ENCODE measurements around the gene CSK.

The CSK gene

GRCh38 chr15:74826364-74826819 lies 44.5 kb downstream of the CSK start, which contains the start of gene CPLX3:
TSS of gene CPLX3 (plus strand) at chr15:74826627. CDS start at chr15:74826704, 77 bp downstream.
- DNase-seq (ENCODE audit: low read depth): peak; percentile 35

GRCh38 chr15:74826921-74827320 lies 45.0 kb downstream of the CSK start:
- no peak for DNase-seq (ENCODE audit: low read depth)

DNA sequence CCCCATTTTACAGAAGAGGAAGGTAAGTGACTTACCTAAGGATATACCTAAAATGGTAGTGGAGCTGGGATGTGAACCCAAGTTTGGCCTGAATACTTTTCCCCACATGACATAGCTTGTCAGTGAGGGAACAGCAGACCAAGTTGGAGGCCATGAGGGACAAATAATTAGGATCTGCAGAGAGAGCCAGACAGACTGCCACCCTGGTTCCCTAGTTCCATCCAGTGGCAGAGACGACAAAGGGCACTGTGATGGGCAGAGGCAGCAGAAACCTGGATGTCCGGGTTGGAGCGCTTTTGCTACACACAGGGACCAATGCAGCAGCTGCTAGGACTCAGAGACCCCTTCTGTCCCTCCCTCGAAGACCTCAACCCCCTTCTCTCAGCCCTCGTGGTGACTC lies 45.7 kb downstream of the CSK start:
- no peak for DNase-seq (ENCODE audit: low read depth)

DNA sequence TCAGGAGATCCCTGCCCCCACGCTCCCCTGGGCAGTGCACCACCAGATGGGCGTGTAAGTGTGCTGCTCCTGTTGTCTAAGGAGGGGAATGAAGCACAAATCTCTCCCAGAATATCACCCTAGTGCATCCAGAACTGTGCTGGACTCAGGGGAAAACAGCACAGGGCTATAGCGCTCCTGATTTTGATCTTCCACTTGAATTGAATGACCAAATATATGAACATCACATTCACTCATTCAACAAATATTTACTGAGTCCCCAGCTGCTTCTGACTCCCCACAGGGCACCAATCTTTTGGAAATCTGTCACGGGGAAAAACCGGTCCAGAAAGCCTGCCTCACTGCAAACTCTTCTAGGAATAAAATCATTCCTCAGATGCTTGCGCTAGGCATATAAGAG lies 47.0 kb downstream of the CSK start:
- DNase-seq (ENCODE audit: low read depth): no peak

DNA sequence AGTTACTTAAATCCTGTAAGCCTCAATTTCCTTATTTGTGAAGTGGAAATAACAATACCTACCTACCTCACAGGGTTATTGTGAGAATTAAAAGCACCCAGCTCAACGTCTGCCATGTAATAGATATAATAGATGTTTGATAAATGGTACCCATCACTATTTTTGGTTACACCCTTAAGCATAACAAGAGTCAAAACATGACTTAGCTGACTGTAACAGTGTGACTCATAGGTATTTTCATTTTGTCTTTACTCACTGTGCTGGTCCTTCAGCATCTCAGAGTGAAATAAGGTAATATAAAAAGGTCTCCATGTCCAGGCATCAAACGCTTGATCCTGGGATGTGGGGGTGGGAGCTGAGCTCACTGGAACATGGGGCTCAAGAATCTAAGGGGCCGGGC lies 47.6 kb downstream of the CSK start:
- DNase-seq (ENCODE audit: low read depth): no peak

DNA sequence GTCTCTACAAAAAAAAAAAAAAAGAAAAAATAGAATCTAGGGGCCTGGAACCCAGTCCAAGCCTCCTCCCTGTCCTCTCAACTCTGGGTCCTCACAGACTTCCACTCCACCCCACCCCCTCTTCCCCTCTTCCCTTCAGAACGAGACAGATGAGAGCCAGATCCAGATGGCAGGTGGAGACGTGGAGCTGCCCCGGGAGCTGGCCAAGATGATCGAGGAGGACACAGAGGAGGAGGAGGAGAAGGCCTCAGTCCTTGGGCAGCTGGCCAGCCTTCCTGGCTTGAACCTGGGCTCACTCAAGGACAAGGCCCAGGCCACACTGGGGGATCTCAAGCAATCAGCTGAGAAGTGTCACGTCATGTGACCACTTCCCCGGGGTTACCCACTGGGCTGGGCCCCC lies 48.1 kb downstream of the CSK start:
- no peak for DNase-seq (ENCODE audit: low read depth)

- DNase-seq (ENCODE audit: low read depth): no peak
Observed at GRCh38 chr15:74830868-74831267, 49.0 kb downstream of the CSK start.

GRCh38 chr15:74831813-74832495 lies 50.1 kb downstream of the CSK start:
- DNase-seq (ENCODE audit: low read depth): no peak

GRCh38 chr15:74832826-74833225 lies 50.9 kb downstream of the CSK start:
- no peak for DNase-seq (ENCODE audit: low read depth)

- no peak for DNase-seq (ENCODE audit: low read depth)
Observed at GRCh38 chr15:74833376-74834107, 51.7 kb downstream of the CSK start.

GRCh38 chr15:74835312-74835823 lies 53.5 kb downstream of the CSK start:
- peak; percentile 42 for DNase-seq (ENCODE audit: low read depth)

- DNase-seq (ENCODE audit: low read depth): no peak
Observed at GRCh38 chr15:74836846-74837245, 55.0 kb downstream of the CSK start.

GRCh38 chr15:74837482-74838136 lies 55.7 kb downstream of the CSK start:
- no peak for DNase-seq (ENCODE audit: low read depth)

GRCh38 chr15:74838137-74838516 lies 56.2 kb downstream of the CSK start:
- no peak for DNase-seq (ENCODE audit: low read depth)

- DNase-seq (ENCODE audit: low read depth): no peak
Observed at GRCh38 chr15:74838746-74839525, 57.1 kb downstream of the CSK start.

GRCh38 chr15:74839526-74840395 lies 57.9 kb downstream of the CSK start:
- no peak for DNase-seq (ENCODE audit: low read depth)

DNA sequence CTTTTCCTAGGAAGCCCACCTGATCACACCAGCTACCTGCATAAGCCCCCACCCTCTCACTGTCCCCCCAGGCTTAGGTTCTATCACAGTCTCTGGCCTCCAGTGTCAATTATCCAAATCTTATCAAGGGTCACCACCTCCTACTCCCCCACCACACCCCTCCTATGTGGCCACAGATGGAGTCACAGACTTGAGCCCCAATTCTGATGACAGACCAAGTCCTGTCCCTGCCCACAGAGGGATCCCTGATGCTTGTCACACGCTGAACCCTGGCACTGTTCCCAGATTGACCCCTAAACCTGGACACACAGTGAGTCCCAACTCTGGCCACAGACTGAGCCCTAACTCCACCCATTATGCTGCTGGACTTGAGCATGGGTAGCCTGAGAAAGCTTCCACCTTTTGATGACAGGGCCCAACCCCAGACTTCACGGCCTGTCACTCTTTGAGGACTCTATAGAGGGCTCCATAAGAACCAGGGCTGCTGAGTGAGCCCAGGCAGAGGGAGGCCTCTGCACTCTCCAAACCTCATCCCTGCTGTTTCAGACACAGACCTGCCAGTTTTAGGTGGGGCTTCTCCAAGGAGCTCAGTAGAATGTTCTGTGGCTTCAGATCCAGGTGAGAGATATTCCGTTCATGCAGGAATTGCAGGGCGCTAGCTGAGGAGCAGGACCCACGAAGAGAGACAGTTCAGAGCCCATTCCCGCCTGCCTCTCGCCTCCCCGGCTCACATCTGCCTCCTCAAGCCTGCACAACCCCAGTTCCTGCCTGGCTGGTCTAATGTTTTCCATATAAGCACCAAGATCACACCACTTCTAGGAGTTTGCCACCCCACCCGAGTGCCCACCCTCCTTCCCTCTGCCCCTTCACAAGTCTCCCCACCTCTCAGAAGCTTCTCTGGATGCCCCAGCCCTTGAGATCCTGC lies 59.2 kb downstream of the CSK start:
- no peak for DNase-seq (ENCODE audit: low read depth)

- no peak for DNase-seq (ENCODE audit: low read depth)
Observed at GRCh38 chr15:74841891-74842373, 60.1 kb downstream of the CSK start.

DNA sequence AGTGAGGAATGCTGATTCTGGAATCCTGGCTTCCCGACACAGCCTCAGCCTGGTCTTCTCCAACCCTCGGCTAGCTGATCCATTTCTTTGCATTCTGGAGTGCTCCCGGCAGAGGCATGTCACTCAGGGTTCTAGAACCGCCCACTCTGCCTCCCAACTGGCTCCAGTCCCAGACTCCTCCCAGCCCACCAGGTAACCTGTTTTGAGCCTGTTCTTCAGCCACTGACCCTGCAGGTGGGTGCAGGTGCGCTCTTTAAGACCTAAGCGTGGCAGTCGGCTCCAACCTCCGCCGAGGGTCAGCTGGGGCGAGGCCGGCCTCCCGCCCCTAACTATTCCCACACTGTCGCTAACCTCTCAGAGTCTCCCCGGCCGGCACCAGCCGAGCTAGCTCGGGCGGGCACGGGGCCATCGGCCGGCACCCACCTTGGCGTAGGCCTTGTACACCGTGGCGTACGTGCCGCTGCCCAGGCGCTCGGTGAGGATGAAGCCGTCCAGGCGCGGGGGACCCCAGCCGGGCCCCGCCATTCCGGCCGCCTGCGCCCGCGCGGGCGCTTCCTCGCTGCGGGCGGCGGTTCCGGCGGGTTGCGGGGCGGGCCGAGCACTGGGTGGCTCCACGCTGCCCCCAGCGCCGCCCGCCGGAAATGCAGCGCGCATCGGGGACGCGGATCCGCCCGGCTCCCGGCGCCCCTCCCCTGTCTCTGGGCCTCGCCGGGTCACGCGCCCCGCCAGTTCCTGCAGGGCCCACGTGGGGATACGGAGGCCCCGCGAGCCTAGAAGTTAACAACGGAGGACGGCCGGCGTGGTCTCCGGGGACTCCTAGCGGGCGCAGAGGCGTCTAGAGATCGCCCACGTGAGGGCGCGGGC lies 60.9 kb downstream of the CSK start, which contains the start of gene ULK3:
Gene ULK3, minus strand, starts transcription at position 576 of the 864 bp plus-strand sequence. Its CDS starts 51 bp downstream, at position 525.
- peak; percentile 91 for DNase-seq (ENCODE audit: low read depth)
